Smooth muscle cell (in vitro differentiated cells): ENCODE results near the gene MEGF10. TPM values are rescaled to one million over a fixed set of nuclear protein-coding genes. Genes with fewer than 3 reads are reported as not detected.
A peak's percentile ranks its signal among the peaks of the same experiment; 100 is the strongest.
"Not testable (repeated sequence)": the region's sequence is repeated elsewhere in the genome, so short reads cannot be mapped to it uniquely, and the experiment has no call there.

Experiments
- DNase-seq: peaks from one replicate; lab custom pipeline; 2025; ENCODE audit not compliant: unreplicated experiment; lab: John Stamatoyannopoulos, UW
- H2AFZ ChIP-seq: fragments of 200-600 bp; sonication (generic); 2 replicates; pipeline ENCODE4 v1.6.0; 2016; ENCODE audit warnings: antibody characterized with exemption, low read depth, mild to moderate bottlenecking
- H3F3A ChIP-seq: fragments of 200-600 bp; sonication (generic); 2 replicates; pipeline ENCODE4 v1.6.0; 2017; ENCODE audit warnings: antibody characterized with exemption, low read depth
- H3K27ac ChIP-seq: fragments of 200-600 bp; sonication (generic); 2 replicates; pipeline ENCODE4 v1.5.1; 2016; ENCODE audit warnings: low read depth, mild to moderate bottlenecking
- H3K27me3 ChIP-seq: fragments of 200-600 bp; sonication (generic); 2 replicates; pipeline ENCODE4 v1.6.1; 2016; ENCODE audit warnings: low read depth, mild to moderate bottlenecking
- H3K36me3 ChIP-seq: fragments of 200-600 bp; sonication (generic); 2 replicates; pipeline ENCODE4 v1.5.1; 2016; ENCODE audit warnings: low read depth
- H3K4me1 ChIP-seq: fragments of 200-600 bp; sonication (generic); 2 replicates; pipeline ENCODE4 v1.5.1; 2016; ENCODE audit warnings: low read depth
- H3K4me2 ChIP-seq: fragments of 200-600 bp; sonication (generic); 2 replicates; pipeline ENCODE4 v1.6.0; 2016; ENCODE audit warnings: mild to moderate bottlenecking
- H3K4me3 ChIP-seq: fragments of 200-600 bp; sonication (generic); 2 replicates; pipeline ENCODE4 v1.5.1; 2016; ENCODE audit warnings: mild to moderate bottlenecking
- H3K79me2 ChIP-seq: fragments of 200-600 bp; sonication (generic); 2 replicates; pipeline ENCODE4 v1.6.0; 2016; ENCODE audit warnings: low read depth, mild to moderate bottlenecking
- H3K9ac ChIP-seq: fragments of 200-600 bp; sonication (generic); 2 replicates; pipeline ENCODE4 v1.6.0; 2016; ENCODE audit warnings: low read depth
- H3K9me3 ChIP-seq: fragments of 200-600 bp; sonication (generic); replicated peaks from 2 replicates; pipeline ENCODE4 v1.5.1; 2016; ENCODE audit warnings: low read depth
- H4K20me1 ChIP-seq: fragments of 200-600 bp; sonication (generic); 2 replicates; pipeline ENCODE4 v1.6.0; 2016; ENCODE audit warnings: low read depth
- CTCF ChIP-seq: fragments of 200-600 bp; sonication (generic); IDR thresholded peaks from 2 replicates; pipeline ENCODE4 v1.5.1; 2017; ENCODE audit warnings: borderline replicate concordance, mild to moderate bottlenecking, antibody characterized with exemption; ENCODE audit not compliant: insufficient read depth, poor library complexity, severe bottlenecking
- WGBS: methylation state at CpG from one replicate; pipeline ENCODE4 v1.1.7; 2016; ENCODE audit warnings: low lambda C conversion rate; 5-methylcytosine and 5-hydroxymethylcytosine counted together
- polyA plus RNA-seq: library from polyadenylated mRNA; unstranded; fragments of >200 nt; fragmentation: Nextera tagmentation; extraction: Ambion mirVana; gene quantifications from 2 replicates; pipeline ENCODE4 v1.2.1, GENCODE V29; 2016
- total RNA-seq: library from RNA; depleted of rRNA; stranded (reverse); fragments of >200 nt; gene quantifications from 2 replicates; pipeline ENCODE4 v1.2.3, GENCODE V29; 2014

The MEGF10 gene
- total and polyA plus RNA-seq, 2 experiments from 2014 or later: 0.83 to 3.6 TPM

DNA sequence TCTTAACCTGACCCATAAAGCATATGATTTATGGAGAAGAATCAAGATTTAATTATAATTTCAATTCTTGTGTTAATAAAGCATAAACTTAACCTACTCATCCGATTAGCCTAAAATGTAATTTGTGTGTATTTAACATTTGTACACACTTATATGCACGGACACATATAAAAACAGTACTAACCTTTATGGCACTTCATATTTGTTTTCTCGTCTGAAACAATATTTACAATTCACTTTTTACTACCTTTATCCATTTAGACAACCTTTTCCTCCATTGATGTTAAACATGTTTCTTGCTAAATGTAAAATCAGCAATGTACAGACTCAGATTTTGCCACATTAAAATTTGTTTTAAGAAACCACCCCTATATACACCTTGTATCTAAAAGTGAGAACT, 22.8 kb downstream of the MEGF10 start:
- no peak for DNase-seq
- no peaks in the 10 kb centered on the region for H3K4me1 ChIP-seq
- no peak overlapping the region for H3K27ac ChIP-seq
- H2AFZ ChIP-seq: no peak overlapping the region
- H3K4me3 ChIP-seq: no peak overlapping the region
- no peaks in the 10 kb centered on the region for H3K9me3 ChIP-seq
- no peaks in the 10 kb centered on the region for H3K79me2 ChIP-seq
- no peaks in the 10 kb centered on the region for H3K27me3 ChIP-seq
- H3K9ac ChIP-seq: no peak overlapping the region
- H3K4me2 ChIP-seq: no peak overlapping the region
- H3K36me3 ChIP-seq: no peaks in the 10 kb centered on the region
- TF ChIP-seq CTCF: no peak
- no peaks in the 10 kb centered on the region for H4K20me1 ChIP-seq
- 95% methylated on average over 3 of the region's 3 CpGs for WGBS
- H3F3A ChIP-seq: no peaks in the 10 kb centered on the region

GRCh38 chr5:127313847-127314473, 23.4 kb downstream of the MEGF10 start:
- DNase-seq: peak; percentile 4
- 35% methylated on average over 7 of the region's 7 CpGs for WGBS
- Histone ChIP-seq H3K4me2 (no peak overlapping the region), H3F3A (no peaks in the 10 kb centered on the region), H4K20me1 (no peaks in the 10 kb centered on the region), H3K27me3 (no peaks in the 10 kb centered on the region), H3K79me2 (no peaks in the 10 kb centered on the region), H2AFZ (no peak overlapping the region), H3K36me3 (no peaks in the 10 kb centered on the region), H3K4me1 (no peaks in the 10 kb centered on the region), H3K9ac (no peak overlapping the region), H3K27ac (no peak overlapping the region), H3K9me3 (no peaks in the 10 kb centered on the region), H3K4me3 (no peak overlapping the region)
- TF ChIP-seq CTCF: peak; percentile 67

DNA sequence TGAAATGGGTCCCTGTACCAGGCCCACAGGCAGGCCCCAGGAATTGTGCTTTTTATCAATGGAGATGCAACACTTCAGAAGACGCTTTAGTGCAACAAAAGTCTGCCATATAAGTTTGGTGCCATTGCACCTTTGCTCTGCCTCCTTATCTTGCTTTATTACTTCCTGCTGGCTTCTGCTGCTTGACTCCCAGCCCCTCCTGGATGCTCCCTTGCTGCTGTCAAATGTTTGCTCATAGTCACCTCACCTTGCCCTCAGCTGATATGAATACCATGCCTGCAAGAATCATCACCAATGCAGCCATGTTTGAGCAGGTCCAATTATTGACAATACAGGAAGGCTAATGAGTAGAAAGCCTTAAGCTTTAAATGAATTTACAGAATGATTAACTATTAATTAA, 25.4 kb downstream of the MEGF10 start:
- DNase-seq: no peak
- Histone ChIP-seq H3K4me3 (no peak overlapping the region), H3K4me1 (peaks cover 12% of the 10 kb centered on the region), H4K20me1 (no peaks in the 10 kb centered on the region), H3K36me3 (no peaks in the 10 kb centered on the region), H3K27me3 (no peaks in the 10 kb centered on the region), H2AFZ (no peak overlapping the region), H3K27ac (no peak overlapping the region), H3F3A (peaks cover 4% of the 10 kb centered on the region), H3K4me2 (no peak overlapping the region), H3K79me2 (no peaks in the 10 kb centered on the region), H3K9me3 (no peaks in the 10 kb centered on the region), H3K9ac (no peak overlapping the region)
- WGBS: 88% methylated on average over 1 of the region's 1 CpG
- no peak for TF ChIP-seq CTCF

DNA sequence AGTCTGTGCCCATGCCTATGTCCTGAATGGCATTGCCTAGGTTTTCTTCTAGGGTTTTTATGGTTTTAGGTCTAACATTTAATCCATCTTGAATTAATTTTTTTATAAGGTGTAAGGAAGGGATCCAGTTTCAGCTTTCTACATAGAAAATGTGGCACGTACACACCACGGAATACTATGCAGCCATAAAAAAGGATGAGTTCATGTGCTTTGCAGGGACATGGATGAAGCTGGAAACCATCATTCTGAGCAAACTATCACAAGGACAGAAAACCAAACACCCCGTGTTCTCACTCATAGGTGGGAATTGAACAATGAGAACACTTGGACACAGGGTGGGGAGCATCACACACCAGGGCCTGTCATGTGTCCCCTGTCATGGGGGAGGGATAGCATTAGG, 26.8 kb downstream of the MEGF10 start:
- not testable (repeated sequence) for DNase-seq

More for the DNA sequence above, 26.8 kb downstream of the MEGF10 start:
- not testable (repeated sequence) for H2AFZ ChIP-seq, H3K79me2 ChIP-seq, H3K27me3 ChIP-seq, H3F3A ChIP-seq, H3K27ac ChIP-seq, H3K4me3 ChIP-seq, H4K20me1 ChIP-seq, H3K36me3 ChIP-seq, H3K4me2 ChIP-seq, H3K9me3 ChIP-seq, H3K9ac ChIP-seq
- peaks cover 13% of the 10 kb centered on the region for H3K4me1 ChIP-seq
- 98% methylated on average over 3 of the region's 3 CpGs for WGBS
